H9 (cell line): ENCODE results near the gene MECP2. TPM values are rescaled to one million over a fixed set of nuclear protein-coding genes. Genes with fewer than 3 reads are reported as not detected.

Source experiments
- DNase-seq: peaks from one replicate; pipeline ENCODE4 v3.0.0-alpha.2; 2017
- H2AFZ ChIP-seq: one replicate; pipeline ENCODE4 v1.6.1; 2013; ENCODE audit warnings: mild to moderate bottlenecking, low read length, control low read depth, moderate library complexity
- H2AK5ac ChIP-seq: 2 replicates; pipeline ENCODE4 v1.6.1; 2013; ENCODE audit warnings: low read length, control low read depth, mixed read lengths; ENCODE audit not compliant: insufficient read length
- H2BK120ac ChIP-seq: one replicate; pipeline ENCODE4 v1.6.1; 2013; ENCODE audit warnings: low read depth, mild to moderate bottlenecking, low read length, control low read depth, inconsistent platforms; ENCODE audit not compliant: poor library complexity, severe bottlenecking
- H2BK12ac ChIP-seq: 2 replicates; pipeline ENCODE4 v1.6.1; 2013; ENCODE audit warnings: low read length, control low read depth, mixed read lengths, low read depth; ENCODE audit not compliant: insufficient read length
- H2BK15ac ChIP-seq: 2 replicates; pipeline ENCODE4 v1.6.1; 2013; ENCODE audit warnings: low read depth, low read length, control low read depth
- H2BK20ac ChIP-seq: one replicate; pipeline ENCODE4 v1.6.1; 2013; ENCODE audit warnings: low read depth, mild to moderate bottlenecking, low read length, control low read depth, inconsistent platforms; ENCODE audit not compliant: poor library complexity, severe bottlenecking
- H2BK5ac ChIP-seq: 2 replicates; pipeline ENCODE4 v1.6.1; 2013; ENCODE audit warnings: low read length, control low read depth, mixed read lengths; ENCODE audit not compliant: insufficient read length
- H3K14ac ChIP-seq: 2 replicates; pipeline ENCODE4 v1.6.1; 2013; ENCODE audit warnings: low read length, control low read depth; ENCODE audit not compliant: insufficient read depth
- H3K18ac ChIP-seq: 2 replicates; pipeline ENCODE4 v1.6.1; 2013; ENCODE audit warnings: low read depth, mild to moderate bottlenecking, mixed read lengths, low read length, control low read depth; ENCODE audit not compliant: insufficient read length
- H3K23ac ChIP-seq: 2 replicates; pipeline ENCODE4 v1.6.1; 2013; ENCODE audit warnings: low read length, control low read depth, mixed read lengths, low read depth; ENCODE audit not compliant: insufficient read length
- H3K23me2 ChIP-seq: 2 replicates; pipeline ENCODE4 v1.6.1; 2013; ENCODE audit warnings: low read depth, mild to moderate bottlenecking, mixed read lengths, low read length, control low read depth; ENCODE audit not compliant: insufficient read length, poor library complexity, severe bottlenecking
- H3K27ac ChIP-seq: 2 replicates; pipeline ENCODE4 v1.5.1; 2013; ENCODE audit warnings: low read length, control low read depth, mixed read lengths, low read depth; ENCODE audit not compliant: insufficient read length
- H3K27me3 ChIP-seq: 2 replicates; pipeline ENCODE4 v1.6.1; 2013; ENCODE audit warnings: low read length, control low read depth, inconsistent platforms; ENCODE audit not compliant: insufficient read depth
- H3K4ac ChIP-seq: 2 replicates; pipeline ENCODE4 v1.6.1; 2013; ENCODE audit warnings: low read depth, mild to moderate bottlenecking, control low read depth, inconsistent platforms, low read length, moderate library complexity
- H3K4me1 ChIP-seq: 2 replicates; pipeline ENCODE4 v1.6.1; 2013; ENCODE audit warnings: low read length, control low read depth, inconsistent platforms; ENCODE audit not compliant: insufficient read depth
- H3K4me2 ChIP-seq: 2 replicates; pipeline ENCODE4 v1.6.1; 2013; ENCODE audit warnings: low read length, control low read depth, mixed read lengths; ENCODE audit not compliant: insufficient read length, insufficient read depth
- H3K56ac ChIP-seq: 2 replicates; pipeline ENCODE4 v1.6.1; 2013; ENCODE audit warnings: low read depth, mild to moderate bottlenecking, mixed read lengths, low read length, control low read depth; ENCODE audit not compliant: insufficient read length
- H3K79me1 ChIP-seq: 2 replicates; pipeline ENCODE4 v1.6.1; 2013; ENCODE audit warnings: low read depth, mild to moderate bottlenecking, moderate library complexity, low read length, control low read depth, inconsistent platforms; ENCODE audit not compliant: insufficient read depth, poor library complexity, severe bottlenecking
- H3K79me2 ChIP-seq: 2 replicates; pipeline ENCODE4 v1.6.1; 2013; ENCODE audit warnings: low read length, control low read depth, inconsistent platforms; ENCODE audit not compliant: insufficient read depth
- H3K9ac ChIP-seq: 2 replicates; pipeline ENCODE4 v1.6.1; 2013; ENCODE audit warnings: low read length, control low read depth, mixed read lengths; ENCODE audit not compliant: insufficient read length; ENCODE audit errors: extremely low read depth
- H3K9me3 ChIP-seq: one replicate; pipeline ENCODE4 v1.6.1; 2013; ENCODE audit warnings: low read depth, low read length, inconsistent platforms; ENCODE audit not compliant: control insufficient read depth
- H3T11ph ChIP-seq: one replicate; pipeline ENCODE4 v1.6.1; 2013; ENCODE audit warnings: mild to moderate bottlenecking, low read length, control low read depth, inconsistent platforms
- H4K20me1 ChIP-seq: one replicate; pipeline ENCODE4 v1.6.1; 2013; ENCODE audit not compliant: control insufficient read depth, insufficient read length, insufficient read depth
- H4K5ac ChIP-seq: 2 replicates; pipeline ENCODE4 v1.6.1; 2013; ENCODE audit warnings: low read depth, mild to moderate bottlenecking, mixed read lengths, low read length, control low read depth; ENCODE audit not compliant: insufficient read length
- H4K8ac ChIP-seq: replicated peaks from 2 replicates; pipeline ENCODE4 v1.6.1; 2013; ENCODE audit warnings: low read length, control low read depth, mixed read lengths, low read depth; ENCODE audit not compliant: insufficient read length
- H4K91ac ChIP-seq: 2 replicates; pipeline ENCODE4 v1.6.1; 2013; ENCODE audit warnings: low read depth, mild to moderate bottlenecking, moderate library complexity, mixed read lengths, low read length, control low read depth; ENCODE audit not compliant: insufficient read length
- H3K27ac Mint-ChIP-seq, 3 experiments: 2 replicates in 2 of 3; 3 replicates in 1 of 3; pipeline ENCODE4 v1.8.0; 2020 to 2021; ENCODE audit warnings: mixed read lengths in 3 of 3, mild to moderate bottlenecking in 1 of 3, moderate library complexity in 1 of 3
- H3K27me3 Mint-ChIP-seq: 2 replicates; pipeline ENCODE4 v1.8.0; 2021; ENCODE audit warnings: low read depth, mild to moderate bottlenecking, moderate library complexity, mixed read lengths
- H3K36me3 Mint-ChIP-seq, 3 experiments: 2 replicates in 2 of 3; 3 replicates in 1 of 3; pipeline ENCODE4 v1.8.0; 2020 to 2021; ENCODE audit warnings: low read depth in 3 of 3, mixed read lengths in 3 of 3; ENCODE audit not compliant: insufficient read depth in 1 of 3
- H3K4me1 Mint-ChIP-seq, 2 experiments: 2 replicates each; pipeline ENCODE4 v1.8.0; 2020; ENCODE audit warnings: mixed read lengths in 2 of 2
- H3K4me3 Mint-ChIP-seq, 2 experiments: 2 replicates in 1 of 2; 3 replicates in 1 of 2; pipeline ENCODE4 v1.8.0; 2020 to 2021; ENCODE audit warnings: mild to moderate bottlenecking in 2 of 2, mixed read lengths in 2 of 2, moderate library complexity in 1 of 2
- H3K9me3 Mint-ChIP-seq, 2 experiments: 2 replicates in 1 of 2; 3 replicates in 1 of 2; pipeline ENCODE4 v1.8.0; 2020; ENCODE audit warnings: mild to moderate bottlenecking in 2 of 2, mixed read lengths in 2 of 2, moderate library complexity in 1 of 2
- WGBS: extraction: QIAGEN DNeasy Blood & Tissue Kit; methylation state at CpG from one replicate; pipeline ENCODE4 v1.1.7; 2013; ENCODE audit warnings: missing lambda C conversion rate, low lambda C conversion rate, mixed read lengths; ENCODE audit not compliant: insufficient read length; ENCODE audit errors: extremely low coverage; 5-methylcytosine and 5-hydroxymethylcytosine counted together
- total RNA-seq: library from RNA; stranded (reverse); gene quantifications from 2 replicates; pipeline ENCODE4 v1.2.1, GENCODE V29; 2021
- TF ChIP-seq, protein P1 (sequence below): fragments of 200-600 bp; sonication (generic); conservative IDR thresholded peaks from 3 replicates; pipeline ENCODE4 v1.8.0; 2021; ENCODE audit warnings: antibody characterized with exemption, mild to moderate bottlenecking

Gene MECP2
- total RNA-seq, 1 experiment from 2014 or later: 32.2 TPM

DNA sequence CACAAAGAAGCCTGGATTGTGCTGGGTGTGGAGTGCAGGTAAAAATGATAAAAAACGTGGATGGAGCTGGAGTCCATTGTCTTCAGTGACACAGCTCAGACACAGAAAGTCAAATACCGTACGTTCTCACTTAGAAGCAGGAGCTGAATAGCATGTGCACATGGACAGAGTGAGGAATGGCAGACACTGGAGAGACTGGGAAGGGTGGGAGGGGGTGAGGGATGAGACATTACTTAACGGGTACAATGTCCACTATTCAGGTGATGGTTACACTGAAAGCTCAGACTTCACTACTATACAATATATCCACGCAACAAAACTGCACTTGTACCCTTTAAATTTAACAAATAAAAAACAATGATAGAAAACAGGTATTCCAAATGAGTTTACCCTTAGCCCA is 59.8 kb downstream of the MECP2 start:
- Histone ChIP-seq H4K5ac (no peak overlapping the region), H3K23me2 (no peaks in the 10 kb centered on the region), H3K27me3 (no peaks in the 10 kb centered on the region), H3K4me2 (no peak overlapping the region), H3K9me3 (peaks cover 32% of the 10 kb centered on the region), H3T11ph (no peak overlapping the region), H4K8ac (no peak overlapping the region), H2BK5ac (no peak overlapping the region), H3K79me2 (no peaks in the 10 kb centered on the region; the same call in 1 of the 2 replicates), H2AK5ac (no peak overlapping the region), H3K27ac (no peak overlapping the region), H2BK12ac (no peak overlapping the region), H2BK15ac (no peak overlapping the region), H3K4ac (no peak overlapping the region), H2AFZ (no peak overlapping the region), H4K91ac (no peak overlapping the region), H3K18ac (no peak overlapping the region), H3K79me1 (no peaks in the 10 kb centered on the region), H3K14ac (no peak overlapping the region), H2BK120ac (no peak overlapping the region), H4K20me1 (no peaks in the 10 kb centered on the region), H3K9ac (no peak overlapping the region), H3K23ac (no peak overlapping the region), H2BK20ac (no peak overlapping the region), H3K4me1 (peaks cover 5% of the 10 kb centered on the region; the same call in 1 of the 2 replicates), H3K56ac (no peak overlapping the region)
- H3K4me1 Mint-ChIP-seq: peaks cover 46 to 48% of the 10 kb centered on the region in 2 experiments
- no peak overlapping the region for H3K4me3 Mint-ChIP-seq
- DNase-seq: no peak
- WGBS: no CpG with 5 or more reads among the region's 5 CpGs
- peaks cover 15 to 31% (median 25%) of the 10 kb centered on the region in 3 experiments for H3K36me3 Mint-ChIP-seq
- H3K9me3 Mint-ChIP-seq: peaks cover 71 to 82% of the 10 kb centered on the region in 2 experiments
- TF ChIP-seq, protein P1, sequence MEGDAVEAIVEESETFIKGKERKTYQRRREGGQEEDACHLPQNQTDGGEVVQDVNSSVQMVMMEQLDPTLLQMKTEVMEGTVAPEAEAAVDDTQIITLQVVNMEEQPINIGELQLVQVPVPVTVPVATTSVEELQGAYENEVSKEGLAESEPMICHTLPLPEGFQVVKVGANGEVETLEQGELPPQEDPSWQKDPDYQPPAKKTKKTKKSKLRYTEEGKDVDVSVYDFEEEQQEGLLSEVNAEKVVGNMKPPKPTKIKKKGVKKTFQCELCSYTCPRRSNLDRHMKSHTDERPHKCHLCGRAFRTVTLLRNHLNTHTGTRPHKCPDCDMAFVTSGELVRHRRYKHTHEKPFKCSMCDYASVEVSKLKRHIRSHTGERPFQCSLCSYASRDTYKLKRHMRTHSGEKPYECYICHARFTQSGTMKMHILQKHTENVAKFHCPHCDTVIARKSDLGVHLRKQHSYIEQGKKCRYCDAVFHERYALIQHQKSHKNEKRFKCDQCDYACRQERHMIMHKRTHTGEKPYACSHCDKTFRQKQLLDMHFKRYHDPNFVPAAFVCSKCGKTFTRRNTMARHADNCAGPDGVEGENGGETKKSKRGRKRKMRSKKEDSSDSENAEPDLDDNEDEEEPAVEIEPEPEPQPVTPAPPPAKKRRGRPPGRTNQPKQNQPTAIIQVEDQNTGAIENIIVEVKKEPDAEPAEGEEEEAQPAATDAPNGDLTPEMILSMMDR: no peak
- no peak overlapping the region for H3K27ac Mint-ChIP-seq
- no peaks in the 10 kb centered on the region; the same call in 1 of the 2 replicates for H3K27me3 Mint-ChIP-seq
